Measurements from ENCODE around the gene AASS.

GRCh38 chr7:122133477-122133876 is 10.6 kb downstream of the AASS start:
- TF ChIP-seq CTCF (IDR thresholded peaks at IDR 0.05), result no peak
- TF ChIP-seq POLR2A (IDR thresholded peaks at IDR 0.05), result no peak

All from prostate gland (tissue), 2 donors.